PC-9 (cell line): ENCODE measurements around the gene AOAH.
"Not testable (repeated sequence)": the region's sequence is repeated elsewhere in the genome, so short reads cannot be mapped to it uniquely, and the experiment has no call there.

ENCODE experiments used
- CTCF ChIP-seq: fragments of 200-600 bp; sonication (generic); conservative IDR thresholded peaks from 2 replicates; pipeline ENCODE4 v1.6.1; 2017; ENCODE audit warnings: mixed run types, antibody characterized with exemption, mild to moderate bottlenecking, moderate library complexity
- EZH2 ChIP-seq: fragments of 200-600 bp; sonication (generic); IDR thresholded peaks from 2 replicates; pipeline ENCODE4 v1.8.0; 2017; ENCODE audit warnings: antibody characterized with exemption, low read depth

GRCh38 chr7:36483853-36484252, 240.4 kb downstream of the AOAH start:
- TF ChIP-seq CTCF, EZH2: not testable (repeated sequence)
